C1 segment of cervical spinal cord (tissue), 14 donors: ENCODE results near the gene TEX44.

ENCODE experiments used
- DNase-seq, 14 donors: peaks; one replicate each; lab custom pipeline; 2025; lab: John Stamatoyannopoulos, UW

Gene TEX44

DNA sequence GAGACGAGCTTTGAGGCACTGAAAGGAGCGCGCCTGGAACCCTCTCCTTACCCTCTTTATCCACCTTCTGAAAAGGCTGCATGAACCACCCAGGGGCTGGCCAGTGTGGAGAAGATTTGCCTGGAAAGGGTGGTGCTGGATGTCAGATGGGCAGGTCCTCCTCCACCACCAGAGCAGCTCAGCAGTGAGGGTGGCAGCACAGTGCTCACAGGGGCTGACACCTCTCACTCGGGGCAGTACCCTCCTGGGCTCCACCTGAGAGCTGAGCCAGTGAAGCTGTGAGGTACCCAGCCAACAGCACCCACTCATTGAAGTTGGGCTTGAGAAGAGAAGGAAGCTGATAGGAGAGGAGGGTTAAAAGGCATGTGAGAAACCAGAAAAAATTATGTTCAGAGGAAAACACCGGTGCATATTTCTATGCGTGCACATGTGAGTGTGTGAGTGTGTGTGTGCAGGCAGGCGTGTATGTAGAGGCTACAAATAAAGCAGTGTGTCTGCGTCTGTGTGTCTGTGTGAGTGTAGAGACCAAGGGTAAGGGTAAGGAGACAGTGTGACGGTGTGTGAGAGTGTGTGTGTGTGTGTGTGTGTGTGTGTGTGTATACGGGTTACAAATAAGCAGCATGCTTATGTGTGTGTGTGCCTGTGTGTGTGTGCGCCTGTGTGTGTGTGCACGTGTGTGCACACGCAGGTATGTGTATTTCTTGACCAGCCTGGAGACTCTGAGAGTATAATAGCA lies 40.7 kb downstream of the TEX44 start:
- DNase-seq = no peak

DNA sequence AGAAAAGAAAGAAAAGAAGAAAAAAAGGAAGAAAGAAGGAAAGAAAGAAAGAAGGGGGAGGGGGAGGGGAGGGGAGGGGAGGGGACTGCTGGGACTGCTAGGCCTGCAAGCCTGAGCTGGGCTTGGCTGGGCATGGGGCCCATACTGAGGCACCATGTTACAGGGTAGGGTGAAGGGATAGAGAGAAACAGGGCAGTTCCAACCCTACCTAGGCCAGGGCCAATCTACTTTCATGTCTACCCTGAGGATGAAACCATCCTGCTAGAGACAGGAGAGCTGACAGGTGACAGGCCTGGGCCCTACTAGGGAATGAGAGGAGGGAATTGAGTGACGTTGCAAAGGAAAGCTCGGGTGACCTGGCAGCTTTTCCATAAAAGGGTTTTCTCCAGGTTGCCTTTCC lies 41.7 kb downstream of the TEX44 start:
- DNase-seq = no peak

DNA sequence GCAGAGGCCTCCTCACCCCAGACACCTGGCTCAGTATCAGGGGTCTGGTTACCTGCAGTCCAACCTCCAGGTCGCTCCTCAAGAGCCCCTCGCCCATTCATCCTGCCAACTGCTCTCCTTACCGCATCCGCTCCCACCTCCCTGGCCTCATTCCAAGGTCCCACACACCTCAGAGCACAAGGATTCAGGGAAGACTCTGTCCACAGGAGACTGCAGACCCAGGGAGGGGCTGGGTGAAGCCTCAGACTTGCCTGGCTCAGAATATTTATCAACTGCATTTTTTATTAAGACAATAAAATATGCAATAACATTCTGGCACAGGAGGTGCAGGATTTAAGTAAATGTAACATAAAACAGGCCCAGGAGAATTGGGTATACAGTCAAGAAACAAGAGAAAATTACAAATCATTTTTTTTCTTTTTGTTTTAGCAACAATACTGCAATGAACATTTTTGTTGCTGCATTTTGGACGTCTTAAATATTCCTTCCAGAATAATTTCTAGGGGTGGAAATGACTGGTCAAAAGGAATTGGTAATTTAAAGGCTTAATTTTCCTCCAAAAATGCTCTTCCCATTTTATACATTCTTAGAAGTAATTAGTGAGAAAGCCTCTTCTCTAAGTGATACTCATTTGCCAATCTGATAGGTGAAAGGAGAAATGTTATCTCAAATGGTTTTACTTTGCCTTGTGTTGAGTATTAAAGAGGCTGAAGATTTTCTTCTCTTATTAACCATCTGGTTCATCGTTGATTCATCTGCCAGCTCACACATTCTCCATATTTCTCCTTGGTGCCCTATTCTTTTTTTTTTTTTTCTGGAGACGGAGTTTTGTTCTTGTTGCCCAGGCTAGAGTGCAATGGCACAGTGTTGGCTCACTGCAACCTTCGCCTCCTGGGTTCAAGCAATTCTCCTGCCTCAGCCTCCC lies 42.5 kb downstream of the TEX44 start:
- no peak for DNase-seq

DNA sequence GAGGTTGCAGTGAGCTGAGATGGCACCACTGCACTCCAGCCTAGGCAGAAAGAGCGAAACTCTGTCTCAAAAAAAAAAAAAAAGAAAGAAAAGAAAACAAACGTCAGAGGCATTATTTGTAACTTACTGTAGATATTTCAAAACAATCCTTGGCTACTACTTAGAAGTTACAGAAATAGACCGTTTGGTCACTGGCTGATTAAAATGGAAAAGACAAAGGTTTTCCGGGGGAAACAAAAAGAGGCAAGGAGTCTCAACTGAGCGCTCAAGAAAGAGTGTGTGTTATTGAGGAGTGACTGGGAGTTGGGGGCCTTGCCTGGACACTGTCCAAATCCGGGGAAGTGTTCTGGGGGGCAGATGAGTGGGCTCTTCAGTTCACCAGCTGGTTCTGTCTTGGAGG lies 47.6 kb downstream of the TEX44 start:
- no peak for DNase-seq

DNA sequence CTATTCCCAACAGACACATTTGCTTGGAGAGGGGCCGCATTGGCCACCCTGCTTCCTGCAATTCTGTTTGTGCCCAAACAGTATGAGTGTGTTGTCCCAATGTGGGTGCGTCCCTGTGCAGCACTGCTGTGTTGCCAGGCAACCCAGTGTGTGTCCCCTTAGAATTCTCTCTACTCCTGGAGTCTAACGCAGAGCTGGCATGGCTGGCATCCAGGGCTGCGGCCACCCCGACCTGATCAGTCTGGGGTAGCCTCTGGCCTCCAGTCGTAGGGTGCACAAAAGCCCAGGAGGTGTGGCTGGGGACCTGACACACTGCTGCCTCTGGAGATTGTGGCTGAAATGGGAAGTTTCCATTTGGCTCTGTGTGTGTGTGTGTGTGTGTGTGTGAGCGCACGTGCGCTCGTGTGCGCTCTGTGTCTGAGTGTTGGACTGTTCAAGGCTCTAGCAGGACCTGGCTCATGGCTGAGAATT lies 48.0 kb downstream of the TEX44 start:
- peak in 3 of 14 donors; percentile 30 to 60 (median 44) for DNase-seq

DNA sequence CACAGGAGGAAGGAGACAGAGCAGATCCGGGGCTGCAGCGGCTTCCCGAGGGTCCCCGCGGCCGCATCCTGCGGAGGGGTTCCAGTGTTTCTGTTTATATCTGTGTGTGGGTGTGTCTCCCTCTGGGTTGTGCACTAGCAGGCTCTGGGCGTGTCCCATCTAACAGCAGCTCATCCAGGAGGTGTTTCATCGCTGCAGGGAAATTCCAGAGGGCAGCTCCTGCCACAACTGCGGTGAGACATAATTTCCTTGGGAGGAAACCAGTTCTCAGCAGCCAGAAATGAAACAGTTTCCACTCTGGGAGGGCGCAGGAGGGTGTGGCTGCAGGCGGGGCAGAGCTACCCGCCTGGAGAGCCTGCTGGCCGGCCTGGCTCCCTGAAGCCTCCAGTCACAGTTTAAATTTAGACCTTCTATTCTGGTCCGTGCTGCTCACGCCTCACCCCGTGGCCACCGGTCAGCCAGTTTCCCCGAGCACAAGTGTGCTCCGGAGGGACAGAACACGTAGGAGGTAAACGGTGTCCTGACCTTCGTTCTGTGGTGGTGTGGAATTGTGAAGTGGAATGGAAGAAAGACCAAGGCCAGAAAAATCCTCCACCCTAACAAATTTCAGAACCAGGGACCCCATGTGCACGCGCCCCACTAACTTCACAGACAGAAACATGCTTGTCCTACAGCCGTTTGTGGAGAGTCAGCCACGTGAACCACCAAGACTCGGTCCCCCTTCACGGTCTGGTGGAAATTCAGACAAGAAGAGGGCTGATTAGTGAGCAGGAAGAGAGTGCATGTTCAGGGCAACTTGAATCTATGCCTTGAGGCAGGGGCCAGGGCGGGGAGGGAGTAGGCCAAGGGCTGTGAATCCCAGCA lies 50.2 kb downstream of the TEX44 start:
- DNase-seq = peak in 2 of 14 donors; percentile 15 to 70

DNA sequence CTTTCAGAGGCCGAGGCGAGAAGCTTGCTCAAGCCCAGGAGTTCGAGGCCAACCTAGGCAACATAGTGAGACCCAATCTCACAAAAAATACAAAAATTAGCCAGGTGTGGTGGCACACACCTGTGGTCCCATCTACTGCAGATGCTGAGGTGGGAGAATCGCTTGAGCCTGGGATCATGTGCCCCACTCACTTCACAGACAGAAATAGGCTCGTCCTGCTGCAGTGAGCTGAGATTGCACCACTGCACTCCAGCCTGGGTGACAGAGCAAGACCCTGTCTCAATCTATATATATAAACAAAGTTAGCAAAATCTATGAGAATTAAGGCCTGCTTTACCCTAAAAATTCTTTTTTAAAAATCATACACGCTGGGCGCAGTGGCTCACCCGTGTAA lies 50.8 kb downstream of the TEX44 start:
- no peak for DNase-seq
